DOHH2 (cell line): ENCODE measurements around the gene GALK2.

Source experiments
- EZH2phosphoT487 ChIP-seq: fragments of 200-600 bp; sonication (generic); IDR thresholded peaks from 2 replicates; pipeline ENCODE4 v1.6.1; 2017; ENCODE audit warnings: borderline replicate concordance, mild to moderate bottlenecking, antibody characterized with exemption, low read length, moderate library complexity, mixed read lengths
- TF ChIP-seq, protein P1 (sequence below): fragments of 200-600 bp; sonication (generic); IDR thresholded peaks from one replicate; pipeline ENCODE4 v1.5.1; 2014; ENCODE audit warnings: antibody characterized with exemption, mild to moderate bottlenecking, low read depth, low read length; ENCODE audit not compliant: poor library complexity, severe bottlenecking

DNA sequence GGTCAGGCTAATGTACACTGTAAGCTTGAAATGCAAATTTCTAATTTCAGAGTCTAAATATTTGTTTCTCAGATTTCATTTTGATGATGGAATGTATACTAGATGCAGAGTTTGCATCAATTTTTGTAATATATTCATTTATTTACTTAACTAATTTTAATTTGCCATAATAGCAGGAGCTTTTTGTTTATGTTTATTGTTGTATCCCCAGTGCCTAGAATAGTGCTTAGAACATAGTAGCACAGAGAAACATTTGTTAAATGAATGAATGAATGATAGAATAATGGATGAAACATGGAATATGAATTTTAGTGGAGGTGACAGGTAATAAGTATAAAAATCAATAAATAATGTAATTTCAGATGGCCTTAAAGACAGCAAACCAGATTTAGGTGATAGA, 5.2 kb upstream of the GALK2 start:
- TF ChIP-seq, protein P1, sequence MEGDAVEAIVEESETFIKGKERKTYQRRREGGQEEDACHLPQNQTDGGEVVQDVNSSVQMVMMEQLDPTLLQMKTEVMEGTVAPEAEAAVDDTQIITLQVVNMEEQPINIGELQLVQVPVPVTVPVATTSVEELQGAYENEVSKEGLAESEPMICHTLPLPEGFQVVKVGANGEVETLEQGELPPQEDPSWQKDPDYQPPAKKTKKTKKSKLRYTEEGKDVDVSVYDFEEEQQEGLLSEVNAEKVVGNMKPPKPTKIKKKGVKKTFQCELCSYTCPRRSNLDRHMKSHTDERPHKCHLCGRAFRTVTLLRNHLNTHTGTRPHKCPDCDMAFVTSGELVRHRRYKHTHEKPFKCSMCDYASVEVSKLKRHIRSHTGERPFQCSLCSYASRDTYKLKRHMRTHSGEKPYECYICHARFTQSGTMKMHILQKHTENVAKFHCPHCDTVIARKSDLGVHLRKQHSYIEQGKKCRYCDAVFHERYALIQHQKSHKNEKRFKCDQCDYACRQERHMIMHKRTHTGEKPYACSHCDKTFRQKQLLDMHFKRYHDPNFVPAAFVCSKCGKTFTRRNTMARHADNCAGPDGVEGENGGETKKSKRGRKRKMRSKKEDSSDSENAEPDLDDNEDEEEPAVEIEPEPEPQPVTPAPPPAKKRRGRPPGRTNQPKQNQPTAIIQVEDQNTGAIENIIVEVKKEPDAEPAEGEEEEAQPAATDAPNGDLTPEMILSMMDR = no peak
- TF ChIP-seq EZH2phosphoT487 = no peak
